ENCODE results near the gene RDH5. TPM values are rescaled to one million over a fixed set of nuclear protein-coding genes. Genes with fewer than 3 reads are reported as not detected.
A peak's percentile ranks its signal among the peaks of the same experiment; 100 is the strongest.

Gene RDH5
- 10 to 100 TPM in 1 of 2 donors, 1 to 10 TPM in 1; 5.7 to 12.6 TPM for total RNA-seq

GRCh38 chr12:55720071-55720564, at the start of gene RDH5:
Gene RDH5 (plus strand): TSS chr12:55720393. CDS start chr12:55721185, 792 bp downstream.
- TF ChIP-seq CTCF (IDR thresholded peaks at IDR 0.05) (no peak), POLR2A (IDR thresholded peaks at IDR 0.05) (no peak), POLR2AphosphoS5 (IDR thresholded peaks at IDR 0.05) (no peak)
- Histone ChIP-seq H3K36me3 (no peaks in the 10 kb centered on the region), H3K4me3 (no peak within 1 kb of the TSS), H3K27ac (peak within 1 kb of the TSS; percentile 40 to 44), H3K4me1 (replicated peaks) (peaks cover 12% of the 10 kb centered on the region), H3K9me3 (no peaks in the 10 kb centered on the region), H3K27me3 (replicated peaks; ENCODE audit: insufficient read depth) (no peaks in the 10 kb centered on the region)
- intact Hi-C loops (cut with DNase I) = no loop called here
- DNase-seq (ENCODE audit: low spot score) = no peak
- 31% methylated on average over 6 of the region's 6 CpGs for WGBS

GRCh38 chr12:55671746-55672145, 48.4 kb upstream of the RDH5 start:
- no peaks in the 10 kb centered on the region for H3K9me3 ChIP-seq
- H3K4me1 ChIP-seq (replicated peaks) = no peaks in the 10 kb centered on the region
- no peak for TF ChIP-seq POLR2A (IDR thresholded peaks at IDR 0.05)
- TF ChIP-seq POLR2AphosphoS5 (IDR thresholded peaks at IDR 0.05) = no peak
- TF ChIP-seq CTCF (IDR thresholded peaks at IDR 0.05) = no peak
- DNase-seq (ENCODE audit: low spot score) = no peak
- H3K27me3 ChIP-seq (replicated peaks; ENCODE audit: insufficient read depth) = no peaks in the 10 kb centered on the region
- no peaks in the 10 kb centered on the region for H3K36me3 ChIP-seq
- no peak overlapping the region for H3K27ac ChIP-seq
- WGBS = 43% methylated on average over 4 of the region's 4 CpGs
- H3K4me3 ChIP-seq = no peak overlapping the region
- intact Hi-C loops (cut with DNase I) = no loop called here

GRCh38 chr12:55673638-55674037, 46.6 kb upstream of the RDH5 start:
- Histone ChIP-seq H3K4me3 (no peak overlapping the region), H3K36me3 (no peaks in the 10 kb centered on the region), H3K4me1 (replicated peaks) (no peaks in the 10 kb centered on the region), H3K9me3 (no peaks in the 10 kb centered on the region), H3K27ac (no peak overlapping the region), H3K27me3 (replicated peaks; ENCODE audit: insufficient read depth) (no peaks in the 10 kb centered on the region)
- TF ChIP-seq CTCF (IDR thresholded peaks at IDR 0.05) (no peak), POLR2A (IDR thresholded peaks at IDR 0.05) (no peak), POLR2AphosphoS5 (IDR thresholded peaks at IDR 0.05) (no peak)
- DNase-seq (ENCODE audit: low spot score) = no peak
- intact Hi-C loops (cut with DNase I) = no loop called here

- Histone ChIP-seq H3K9me3 (no peaks in the 10 kb centered on the region), H3K27me3 (replicated peaks; ENCODE audit: insufficient read depth) (no peaks in the 10 kb centered on the region), H3K4me3 (no peak overlapping the region), H3K4me1 (replicated peaks) (no peaks in the 10 kb centered on the region), H3K27ac (no peak overlapping the region), H3K36me3 (no peaks in the 10 kb centered on the region)
- DNase-seq (ENCODE audit: low spot score) = no peak
- intact Hi-C loops (cut with DNase I) = no loop called here
- TF ChIP-seq POLR2A (IDR thresholded peaks at IDR 0.05) (no peak), POLR2AphosphoS5 (IDR thresholded peaks at IDR 0.05) (no peak), CTCF (IDR thresholded peaks at IDR 0.05) (no peak)
- WGBS = 82% methylated on average over 8 of the region's 8 CpGs
Measured at GRCh38 chr12:55675666-55676065, 44.5 kb upstream of the RDH5 start.

GRCh38 chr12:55676707-55677106, 43.5 kb upstream of the RDH5 start:
- H3K36me3 ChIP-seq = no peaks in the 10 kb centered on the region
- intact Hi-C loops (cut with DNase I) = no loop called here
- H3K4me3 ChIP-seq = no peak overlapping the region
- H3K4me1 ChIP-seq (replicated peaks) = no peaks in the 10 kb centered on the region
- DNase-seq (ENCODE audit: low spot score) = no peak
- no peak overlapping the region for H3K27ac ChIP-seq
- H3K9me3 ChIP-seq = no peaks in the 10 kb centered on the region
- H3K27me3 ChIP-seq (replicated peaks; ENCODE audit: insufficient read depth) = no peaks in the 10 kb centered on the region
- 71% methylated on average over 6 of the region's 6 CpGs for WGBS
- TF ChIP-seq CTCF (IDR thresholded peaks at IDR 0.05) = no peak
- TF ChIP-seq POLR2AphosphoS5 (IDR thresholded peaks at IDR 0.05) = no peak
- no peak for TF ChIP-seq POLR2A (IDR thresholded peaks at IDR 0.05)
